GM19438 (cell line): ENCODE measurements around the gene SMIM14.
"Not testable (repeated sequence)": the region's sequence is repeated elsewhere in the genome, so short reads cannot be mapped to it uniquely, and the experiment has no call there.

Experiments used
- ATAC-seq: cut with Tn5 transposase; IDR thresholded peaks from one replicate; pipeline ENCODE4 v1.9.1; 2021; ENCODE audit warnings: low read depth; ENCODE audit not compliant: unreplicated experiment

The SMIM14 gene

DNA sequence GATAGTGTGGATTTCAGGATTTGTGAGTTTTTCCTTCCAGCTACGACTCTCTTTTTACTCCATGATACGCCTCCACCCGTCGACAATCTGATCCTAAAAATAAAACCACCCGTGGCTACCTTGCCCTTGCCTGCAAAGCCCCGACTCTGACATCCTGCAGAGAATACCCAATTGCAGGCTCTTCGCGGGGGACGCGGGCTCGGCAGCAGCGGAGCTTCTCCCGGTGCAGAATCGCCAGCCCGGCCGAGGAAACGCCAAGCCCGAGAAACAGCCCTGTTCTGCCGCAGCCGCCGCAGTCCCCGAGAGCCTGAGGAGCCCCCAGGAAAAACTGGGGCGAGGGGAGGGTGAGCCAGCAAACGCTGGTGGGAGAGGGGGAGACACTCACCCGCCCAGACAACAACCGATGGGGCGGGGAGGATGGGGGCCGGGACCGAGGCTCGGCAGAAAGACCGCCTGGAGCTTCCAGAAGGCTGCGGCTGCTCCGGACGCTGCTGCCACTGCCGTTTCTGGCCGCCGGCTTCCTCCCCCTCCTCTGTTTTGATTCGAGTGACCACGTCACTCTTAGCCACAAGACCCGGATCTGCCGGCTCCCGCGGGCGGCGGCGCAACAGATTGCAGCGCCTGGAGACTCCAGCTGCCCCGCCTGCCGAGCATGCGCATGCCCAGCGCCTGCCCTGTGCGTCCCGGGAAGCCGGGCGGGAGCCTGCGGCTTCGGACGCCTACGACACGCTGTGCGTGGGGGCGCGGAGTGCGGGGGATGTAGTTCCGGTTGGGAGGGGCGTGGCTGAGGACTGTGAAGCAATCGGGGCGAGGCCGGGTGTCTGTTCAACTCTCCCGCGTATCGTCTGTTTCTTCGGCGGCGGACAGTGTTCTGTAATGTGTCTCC lies at the start of gene SMIM14:
Gene SMIM14, minus strand, starts transcription at position 512 of the 886 bp plus-strand sequence. CDS start 33,720 bp downstream, outside the sequence.
- ATAC-seq = peak; percentile 81

DNA sequence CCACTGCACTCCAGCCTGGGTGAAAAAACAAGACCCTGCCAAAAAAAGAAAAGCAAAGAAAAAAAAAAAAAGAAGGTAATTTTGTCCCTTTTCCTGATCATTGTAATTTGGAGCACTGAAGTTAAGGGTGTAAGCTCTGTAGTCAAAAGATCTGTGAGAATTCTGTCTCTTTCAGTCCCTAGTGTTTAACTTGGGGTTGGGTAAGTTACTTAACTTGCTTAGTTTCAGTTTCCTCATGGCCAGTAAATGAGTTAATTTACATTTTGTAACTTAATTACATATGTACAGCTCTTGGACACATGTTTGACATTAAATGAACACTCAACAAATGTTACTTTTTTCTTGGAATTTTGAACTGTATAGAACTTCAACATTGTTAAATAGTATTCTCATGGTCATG lies 48.3 kb upstream of the SMIM14 start:
- ATAC-seq = no peak

GRCh38 chr4:39685990-39686389 lies 47.3 kb upstream of the SMIM14 start:
- no peak for ATAC-seq

DNA sequence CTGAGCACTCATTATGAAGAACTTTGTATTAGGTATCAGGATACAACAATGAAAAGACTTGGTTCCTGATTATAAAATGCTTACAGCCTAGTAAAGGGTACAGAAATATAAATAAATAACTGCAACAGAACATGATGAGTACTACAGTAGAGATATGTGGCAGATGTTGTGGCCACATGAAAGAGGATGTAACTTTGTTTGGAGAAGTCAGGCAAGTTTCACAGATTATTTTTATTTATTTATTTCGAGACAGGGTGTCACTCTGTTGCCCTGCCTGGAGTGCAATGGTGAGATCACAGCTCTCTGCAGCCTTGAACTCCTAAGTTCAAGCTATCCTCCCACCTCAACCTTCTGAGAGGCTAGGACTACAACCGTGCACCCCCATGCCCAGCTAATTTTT lies 43.5 kb upstream of the SMIM14 start:
- ATAC-seq = no peak

DNA sequence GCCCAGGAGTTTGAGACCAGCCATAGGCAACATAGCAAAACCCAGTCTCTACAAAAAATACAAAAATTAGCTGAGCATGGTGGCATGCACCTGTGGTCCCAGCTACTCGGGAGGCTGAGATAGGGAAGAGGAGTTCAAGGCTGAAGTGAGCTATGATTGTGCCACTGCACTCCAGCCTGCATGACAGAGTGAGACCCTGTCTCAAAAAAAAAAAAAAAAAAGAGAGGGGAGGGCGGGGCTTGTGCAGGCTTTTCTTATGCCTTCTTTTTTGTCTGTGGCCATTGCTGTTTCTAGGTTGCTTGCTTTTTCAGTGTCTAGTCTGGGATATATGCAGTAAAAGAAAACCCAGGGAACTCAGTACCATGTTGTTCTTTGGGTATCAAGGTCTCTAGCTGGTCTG lies 42.3 kb upstream of the SMIM14 start:
- not testable (repeated sequence) for ATAC-seq

DNA sequence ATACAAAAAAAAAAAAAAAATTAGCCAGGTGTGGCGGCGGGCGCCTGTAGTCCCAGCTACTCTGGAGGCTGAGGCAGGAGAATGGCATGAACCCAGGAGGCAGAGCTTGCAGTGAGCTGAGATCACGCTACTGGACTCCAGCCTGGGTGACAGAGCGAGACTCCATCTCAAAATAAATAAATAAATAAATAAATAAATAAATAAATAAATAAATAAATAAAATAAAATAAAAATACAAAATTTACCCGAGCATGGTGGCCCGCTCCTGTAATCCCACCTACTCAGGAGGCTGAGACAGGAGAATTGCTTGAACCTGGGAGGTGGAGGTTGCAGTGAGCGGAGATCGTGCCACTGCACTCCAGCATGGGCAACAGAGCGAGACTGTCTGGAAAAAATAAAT lies 37.0 kb upstream of the SMIM14 start:
- not testable (repeated sequence) for ATAC-seq

DNA sequence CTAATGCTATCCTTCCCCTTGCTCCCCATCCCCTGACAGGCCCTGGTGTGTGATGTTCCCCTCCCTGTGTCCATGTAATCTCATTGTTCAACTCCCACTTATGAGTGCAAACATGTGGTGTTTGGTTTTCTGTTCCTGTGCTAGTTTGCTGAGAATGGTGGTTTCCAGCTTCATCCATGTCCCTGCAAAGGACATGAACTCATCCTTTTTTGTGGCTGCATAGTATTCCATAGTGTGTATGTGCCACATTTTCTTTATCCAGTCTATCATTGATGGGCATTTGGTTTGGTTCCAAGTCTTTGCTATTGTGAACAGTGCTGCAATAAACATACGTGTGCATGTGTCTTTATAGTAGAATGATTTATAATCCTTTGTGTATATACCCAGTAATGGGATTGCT lies 31.6 kb upstream of the SMIM14 start:
- ATAC-seq = not testable (repeated sequence)

GRCh38 chr4:39668887-39669286 lies 30.2 kb upstream of the SMIM14 start:
- no peak for ATAC-seq

DNA sequence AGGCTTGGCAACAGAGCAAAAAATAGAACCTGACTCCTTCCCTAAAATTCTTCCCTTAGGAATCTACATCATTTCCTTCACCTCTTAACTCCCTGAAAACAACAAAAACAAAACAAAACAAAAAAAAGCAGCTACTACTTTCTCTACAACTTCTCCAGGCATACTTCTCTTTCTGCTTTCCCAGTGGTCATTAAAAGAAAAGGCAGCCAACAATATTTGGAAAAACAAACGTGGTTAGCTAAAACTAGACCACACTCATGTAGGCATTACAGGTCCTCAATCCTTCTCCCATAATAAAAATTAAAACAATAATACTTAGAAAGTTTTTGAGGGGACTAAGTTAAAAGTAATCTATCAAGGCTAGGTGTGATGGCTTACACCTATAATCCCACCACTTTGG lies 29.0 kb upstream of the SMIM14 start:
- no peak for ATAC-seq

DNA sequence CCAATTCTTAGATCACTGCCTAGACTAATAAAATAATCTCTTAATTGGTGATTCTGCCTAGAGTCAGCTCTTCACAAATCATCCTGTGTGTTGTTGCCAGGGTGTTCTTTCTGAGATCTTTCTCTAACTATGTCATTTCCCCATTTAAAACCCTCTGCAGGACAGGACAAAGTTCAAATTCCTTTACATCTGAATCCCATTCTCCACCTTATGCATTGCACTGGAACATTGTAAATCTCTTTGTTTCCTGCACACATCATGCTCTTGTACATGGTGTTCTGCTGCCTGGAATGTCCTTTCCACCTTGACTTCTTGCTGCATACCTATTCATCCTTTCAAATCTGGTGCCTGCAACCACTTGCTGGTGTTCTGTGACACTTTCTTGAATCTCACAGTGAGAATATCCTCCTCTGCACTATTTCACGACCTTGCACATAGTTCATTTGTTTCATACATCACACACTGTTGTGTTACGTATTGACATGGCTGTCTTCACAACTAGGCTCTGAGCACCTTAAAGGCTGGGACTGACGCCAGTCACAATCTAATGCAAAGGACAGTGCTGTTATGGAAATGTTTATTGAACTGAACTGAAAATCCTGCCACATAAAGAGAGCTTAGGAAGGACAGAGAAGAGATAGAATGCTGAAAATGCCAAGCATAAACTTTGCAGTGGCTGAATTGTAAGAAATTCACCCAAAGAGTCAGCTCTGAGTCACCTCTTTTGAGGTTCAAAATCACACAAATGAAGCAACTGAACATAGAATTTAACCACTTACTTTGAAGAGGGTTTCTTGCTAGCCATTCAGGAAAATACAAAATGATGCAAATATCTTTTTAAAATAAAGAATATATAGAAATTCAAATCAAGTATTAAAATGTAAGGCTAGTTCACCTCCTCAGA lies 26.4 kb upstream of the SMIM14 start:
- ATAC-seq = no peak

- ATAC-seq = no peak
These were observed 24.0 kb upstream of the SMIM14 start for GRCh38 chr4:39662683-39663082.

GRCh38 chr4:39660757-39661156 lies 22.1 kb upstream of the SMIM14 start:
- no peak for ATAC-seq

DNA sequence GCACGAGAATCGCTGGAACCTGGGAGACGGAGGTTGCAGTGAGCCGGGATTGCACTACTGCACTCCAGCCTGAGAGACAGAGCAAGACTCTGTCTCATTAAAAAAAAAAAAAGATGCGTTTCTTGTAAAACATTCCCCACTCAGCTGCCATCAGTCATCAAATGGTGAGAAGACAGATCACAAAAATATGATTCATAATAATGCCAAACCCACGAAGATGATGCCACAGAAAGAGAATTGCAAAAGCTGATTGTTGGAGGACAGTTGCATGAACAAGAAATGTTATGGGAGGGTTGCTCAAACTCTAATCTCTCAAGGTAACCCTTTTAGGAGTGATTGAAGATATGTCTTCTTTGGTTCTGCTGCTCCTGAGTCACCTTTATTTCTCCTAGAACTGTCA lies 21.4 kb upstream of the SMIM14 start:
- no peak for ATAC-seq

GRCh38 chr4:39658756-39659155 lies 20.1 kb upstream of the SMIM14 start:
- ATAC-seq = no peak

DNA sequence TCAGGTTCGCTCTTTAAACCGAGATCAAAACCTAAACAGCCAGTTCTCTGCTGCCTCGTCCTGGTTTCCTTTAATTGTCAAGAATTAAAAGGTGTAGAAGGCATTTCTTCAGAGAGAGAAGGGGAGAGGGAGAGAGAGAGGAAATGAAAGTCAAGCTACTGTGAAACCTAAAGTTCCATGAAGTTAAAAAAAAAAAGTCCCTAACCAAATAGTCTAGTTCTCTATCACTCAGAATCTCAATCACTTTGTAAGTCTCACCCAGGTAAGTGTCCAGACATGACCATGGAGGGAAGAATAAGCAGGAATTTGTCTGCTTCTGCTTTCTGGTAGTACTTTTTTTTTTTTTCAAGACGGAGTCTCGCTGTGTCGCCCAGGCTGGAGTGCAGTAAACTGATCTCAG lies 18.8 kb upstream of the SMIM14 start:
- peak; percentile 78 for ATAC-seq

DNA sequence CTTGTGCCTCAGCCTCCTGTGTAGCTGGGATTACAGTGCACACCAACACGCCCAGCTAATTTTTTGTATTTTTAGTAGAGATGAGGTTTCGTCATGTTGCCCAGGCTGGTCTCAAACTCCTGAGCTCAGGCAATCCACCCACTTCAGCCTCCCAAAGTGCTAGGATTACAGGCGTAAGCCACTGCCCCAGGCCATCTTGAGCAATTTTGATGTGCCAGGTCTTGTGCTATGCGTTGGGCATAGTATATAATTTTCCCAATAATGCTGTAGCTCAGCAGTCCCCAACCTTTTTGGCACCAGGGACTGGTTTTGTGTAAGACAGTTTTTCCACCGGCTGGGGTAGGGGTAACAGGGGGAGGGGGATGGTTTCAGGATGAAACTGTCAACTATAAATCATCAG lies 18.0 kb upstream of the SMIM14 start:
- not testable (repeated sequence) for ATAC-seq

DNA sequence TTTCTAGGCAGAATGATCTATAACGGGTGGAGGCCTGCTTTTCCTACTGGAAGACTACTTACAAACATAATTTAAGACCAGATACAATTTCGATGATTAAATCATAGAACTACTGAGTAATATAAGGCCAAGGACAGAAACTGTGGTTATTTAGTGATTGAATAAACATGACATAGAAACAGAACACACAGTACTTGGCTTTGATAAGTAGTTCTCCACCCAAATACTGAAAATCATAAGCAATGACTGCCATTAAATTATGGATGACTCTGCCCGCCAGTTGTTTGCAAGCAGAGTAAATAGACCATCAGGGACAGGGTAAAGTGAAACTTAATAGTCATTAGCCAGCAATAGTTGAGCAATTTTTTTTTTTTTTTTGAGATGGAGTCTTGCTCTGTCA lies 17.2 kb upstream of the SMIM14 start:
- ATAC-seq = no peak

GRCh38 chr4:39655211-39655610 lies 16.5 kb upstream of the SMIM14 start:
- no peak for ATAC-seq

GRCh38 chr4:39651586-39651985 lies 12.9 kb upstream of the SMIM14 start:
- not testable (repeated sequence) for ATAC-seq

GRCh38 chr4:39649639-39650265 lies 11.1 kb upstream of the SMIM14 start:
- ATAC-seq = no peak
